Mesendoderm (in vitro differentiated cells): ENCODE results near the gene MSGN1.

Source experiments
- DNase-seq: peaks from one replicate; pipeline ENCODE4 v3.0.0; 2013
- H2AK5ac ChIP-seq: 2 replicates; pipeline ENCODE4 v1.6.1; 2013; ENCODE audit warnings: low read length, inconsistent platforms
- H2BK120ac ChIP-seq: 2 replicates; pipeline ENCODE4 v1.6.1; 2013; ENCODE audit warnings: low read depth, mild to moderate bottlenecking, low read length, moderate library complexity, mixed read lengths
- H2BK15ac ChIP-seq: replicated peaks from 2 replicates; pipeline ENCODE4 v1.6.1; 2013; ENCODE audit warnings: low read depth, mild to moderate bottlenecking, moderate library complexity
- H2BK5ac ChIP-seq: 2 replicates; pipeline ENCODE4 v1.6.1; 2013; ENCODE audit warnings: low read length, inconsistent platforms
- H3K18ac ChIP-seq: 2 replicates; pipeline ENCODE4 v1.6.1; 2013; ENCODE audit warnings: mild to moderate bottlenecking, low read length, mixed read lengths
- H3K23ac ChIP-seq: one replicate; pipeline ENCODE4 v1.6.1; 2013; ENCODE audit warnings: low read length
- H3K27ac ChIP-seq: 2 replicates; pipeline ENCODE4 v1.5.1; 2013; ENCODE audit warnings: low read depth, mild to moderate bottlenecking, inconsistent platforms, low read length, moderate library complexity
- H3K27me3 ChIP-seq: 2 replicates; pipeline ENCODE4 v1.6.1; 2013; ENCODE audit warnings: low read length, control low read depth, mild to moderate bottlenecking, inconsistent platforms; ENCODE audit not compliant: insufficient read depth, poor library complexity
- H3K36me3 ChIP-seq: 2 replicates; pipeline ENCODE4 v1.6.1; 2013; ENCODE audit warnings: low read length, inconsistent platforms; ENCODE audit not compliant: control insufficient read depth, insufficient read depth
- H3K4ac ChIP-seq: one replicate; pipeline ENCODE4 v1.6.1; 2013; ENCODE audit warnings: low read depth, mild to moderate bottlenecking, low read length, moderate library complexity
- H3K4me1 ChIP-seq: 2 replicates; pipeline ENCODE4 v1.6.1; 2013; ENCODE audit warnings: low read depth, low read length, inconsistent platforms; ENCODE audit not compliant: control insufficient read depth
- H3K4me2 ChIP-seq: 2 replicates; pipeline ENCODE4 v1.6.1; 2013; ENCODE audit warnings: low read length
- H3K4me3 ChIP-seq: 2 replicates; pipeline ENCODE4 v1.5.1; 2013; ENCODE audit warnings: mild to moderate bottlenecking, low read length
- H3K56ac ChIP-seq: one replicate; pipeline ENCODE4 v1.6.1; 2013; ENCODE audit warnings: low read length
- H3K79me1 ChIP-seq: 2 replicates; pipeline ENCODE4 v1.6.1; 2013; ENCODE audit warnings: low read length, inconsistent platforms
- H3K79me2 ChIP-seq: 2 replicates; pipeline ENCODE4 v1.6.1; 2013; ENCODE audit warnings: mild to moderate bottlenecking, low read length; ENCODE audit not compliant: control insufficient read depth, insufficient read depth
- H3K9ac ChIP-seq: 2 replicates; pipeline ENCODE4 v1.6.1; 2013; ENCODE audit warnings: low read length, inconsistent platforms
- H4K5ac ChIP-seq: one replicate; pipeline ENCODE4 v1.6.1; 2013; ENCODE audit warnings: low read length
- H4K8ac ChIP-seq: one replicate; pipeline ENCODE4 v1.6.1; 2013; ENCODE audit warnings: low read depth, mild to moderate bottlenecking, control low read depth, low read length, moderate library complexity
- WGBS: extraction: QIAGEN DNeasy Blood & Tissue Kit; methylation state at CpG from one replicate; pipeline ENCODE4 v1.1.7; 2013; ENCODE audit warnings: low lambda C conversion rate, missing lambda C conversion rate; ENCODE audit not compliant: insufficient coverage; ENCODE audit errors: extremely low coverage; 5-methylcytosine and 5-hydroxymethylcytosine counted together

MSGN1 gene

GRCh38 chr2:17864676-17865075 is 48.4 kb downstream of the MSGN1 start:
- H3K27me3 ChIP-seq, result no peaks in the 10 kb centered on the region
- H3K9ac ChIP-seq, result no peak overlapping the region
- no peaks in the 10 kb centered on the region for H3K79me2 ChIP-seq
- H4K8ac ChIP-seq, result no peak overlapping the region
- H3K23ac ChIP-seq, result no peak overlapping the region
- H3K79me1 ChIP-seq, result no peaks in the 10 kb centered on the region
- H3K4me3 ChIP-seq, result no peak overlapping the region
- H2BK5ac ChIP-seq, result no peak overlapping the region
- no peak overlapping the region for H3K4me2 ChIP-seq
- H2AK5ac ChIP-seq, result no peak overlapping the region
- H3K36me3 ChIP-seq, result no peaks in the 10 kb centered on the region
- H3K4ac ChIP-seq, result no peak overlapping the region
- no peak overlapping the region for H3K56ac ChIP-seq
- WGBS, result no CpG with 5 or more reads among the region's 1 CpG
- no peak overlapping the region for H3K18ac ChIP-seq
- no peak overlapping the region for H2BK15ac ChIP-seq
- H3K27ac ChIP-seq, result no peak overlapping the region
- no peak overlapping the region for H2BK120ac ChIP-seq
- H4K5ac ChIP-seq, result no peak overlapping the region
- H3K4me1 ChIP-seq, result no peaks in the 10 kb centered on the region
- no peak for DNase-seq

GRCh38 chr2:17867133-17867532 is 50.9 kb downstream of the MSGN1 start:
- Histone ChIP-seq H3K23ac (no peak overlapping the region), H4K5ac (no peak overlapping the region), H2BK120ac (no peak overlapping the region), H3K79me1 (no peaks in the 10 kb centered on the region), H3K56ac (no peak overlapping the region), H3K27me3 (no peaks in the 10 kb centered on the region), H3K4me1 (no peaks in the 10 kb centered on the region), H2BK15ac (no peak overlapping the region), H3K4ac (no peak overlapping the region), H3K4me3 (no peak overlapping the region), H3K79me2 (no peaks in the 10 kb centered on the region), H3K18ac (no peak overlapping the region), H3K9ac (no peak overlapping the region), H4K8ac (no peak overlapping the region), H3K27ac (no peak overlapping the region), H2AK5ac (no peak overlapping the region), H3K36me3 (no peaks in the 10 kb centered on the region), H2BK5ac (no peak overlapping the region), H3K4me2 (no peak overlapping the region)
- no peak for DNase-seq
- no CpG with 5 or more reads among the region's 2 CpGs for WGBS
